Brain microvascular endothelial cell (primary cell): ENCODE measurements around the gene TEKT4.
"Not testable (repeated sequence)": the region's sequence is repeated elsewhere in the genome, so short reads cannot be mapped to it uniquely, and the experiment has no call there.

Experiments used
- DNase-seq: peaks from one replicate; pipeline ENCODE4 v3.0.0-alpha.2; 2020
- H3K27ac ChIP-seq: fragments of 250-450 bp; sonication (Bioruptor Pico); 2 replicates; pipeline ENCODE4 v1.5.1; 2020; ENCODE audit warnings: mild to moderate bottlenecking, moderate library complexity
- H3K27me3 ChIP-seq: fragments of 250-450 bp; sonication (Bioruptor Pico); replicated peaks from 2 replicates; pipeline ENCODE4 v1.5.1; 2020; ENCODE audit warnings: mild to moderate bottlenecking
- H3K36me3 ChIP-seq: fragments of 250-450 bp; sonication (Bioruptor Pico); replicated peaks from 2 replicates; pipeline ENCODE4 v1.5.1; 2020; ENCODE audit warnings: mild to moderate bottlenecking
- H3K4me3 ChIP-seq: 2 replicates; pipeline ENCODE4 v1.5.1; 2011; ENCODE audit warnings: low read depth, mild to moderate bottlenecking, control low read depth, low read length, moderate library complexity
- CTCF ChIP-seq: IDR thresholded peaks from 2 replicates; pipeline ENCODE4 v1.5.1; 2011; ENCODE audit warnings: low read depth, mild to moderate bottlenecking, moderate library complexity, low read length, control low read depth, inconsistent platforms; ENCODE audit errors: missing control alignments
- in situ Hi-C: cut with HindIII; loops from 2 replicates; pipeline ENCODE4 v1.10.0; 2017; ENCODE audit warnings: low sequenced_read_pairs, low pct_ligation_motif_present

Gene TEKT4

GRCh38 chr2:94871226-94872087 lies at the start of gene TEKT4:
Gene TEKT4, plus strand, starts transcription at chr2:94871430. Its CDS starts 150 bp downstream, at chr2:94871580.
- no peak within 1 kb of the TSS for H3K27ac ChIP-seq
- H3K36me3 ChIP-seq = no peaks in the 10 kb centered on the region
- H3K4me3 ChIP-seq = no peak within 1 kb of the TSS
- no peaks in the 10 kb centered on the region for H3K27me3 ChIP-seq
- in situ Hi-C loops = no loop called here
- no peak for DNase-seq
- no peak for TF ChIP-seq CTCF

- in situ Hi-C loops = not testable (repeated sequence)
Measured at GRCh38 chr2:94839224-94839623, 32.0 kb upstream of the TEKT4 start.

GRCh38 chr2:94856856-94857255 lies 14.4 kb upstream of the TEKT4 start:
- DNase-seq, in situ Hi-C loops, H3K27me3 ChIP-seq, H3K27ac ChIP-seq, H3K36me3 ChIP-seq, H3K4me3 ChIP-seq: not testable (repeated sequence)

More at GRCh38 chr2:94839224-94839623, 32.0 kb upstream of the TEKT4 start:
- H3K27ac ChIP-seq, H3K36me3 ChIP-seq, H3K4me3 ChIP-seq, DNase-seq, H3K27me3 ChIP-seq: not testable (repeated sequence)

GRCh38 chr2:94857367-94858162 lies 13.7 kb upstream of the TEKT4 start:
- H3K27me3 ChIP-seq = not testable (repeated sequence)

GRCh38 chr2:94858163-94858888 lies 12.9 kb upstream of the TEKT4 start:
- H3K36me3 ChIP-seq, H3K27ac ChIP-seq, DNase-seq, in situ Hi-C loops, H3K4me3 ChIP-seq, H3K27me3 ChIP-seq: not testable (repeated sequence)

More at GRCh38 chr2:94857367-94858162, 13.7 kb upstream of the TEKT4 start:
- H3K4me3 ChIP-seq, H3K36me3 ChIP-seq, in situ Hi-C loops, DNase-seq, H3K27ac ChIP-seq: not testable (repeated sequence)

- TF ChIP-seq CTCF = no peak
- Histone ChIP-seq H3K36me3 (no peaks in the 10 kb centered on the region), H3K4me3 (no peak overlapping the region), H3K27me3 (peaks cover 6% of the 10 kb centered on the region), H3K27ac (no peak overlapping the region)
- no peak for DNase-seq
- in situ Hi-C loops = no loop called here
Measured at GRCh38 chr2:94861308-94862152, 9.7 kb upstream of the TEKT4 start.

- H3K27me3 ChIP-seq, H3K36me3 ChIP-seq, H3K27ac ChIP-seq, DNase-seq, in situ Hi-C loops, H3K4me3 ChIP-seq: not testable (repeated sequence)
Measured at GRCh38 chr2:94862903-94863302, 8.3 kb upstream of the TEKT4 start.
